ENCODE data around the gene ANKDD1B. TPM values are rescaled to one million over a fixed set of nuclear protein-coding genes. Genes with fewer than 3 reads are reported as not detected.

The ANKDD1B gene
- 0.20 and 0.37 TPM in 2 replicates for total RNA-seq

GRCh38 chr5:75611311-75612225 lies at the start of gene ANKDD1B:
Gene ANKDD1B (plus strand): TSS chr5:75611453. CDS start chr5:75611635, 182 bp downstream.

GRCh38 chr5:75717082-75717922 lies 106.0 kb downstream of the ANKDD1B start, which contains the start of gene POC5:
Gene POC5 (minus strand): TSS chr5:75717437. CDS start chr5:75712937, 4,500 bp downstream.

Small RNA genes lying within 50 kb of the gene (small RNA-seq; reads per million reads assigned to genes)
- gene RNU6-680P: not detected

Other genes starting within 250 kb of the ANKDD1B start
- gene CERT1, start 99.8 kb upstream of the ANKDD1B start, total RNA-seq: 24.0 and 31.2 TPM in 2 replicates
- 29.4 and 33.4 TPM in 2 replicates for gene POLK, start 99.6 kb upstream of the ANKDD1B start, total RNA-seq
- gene POC5, start 106.0 kb downstream of the ANKDD1B start, total RNA-seq: 7.0 and 11.7 TPM in 2 replicates